Nephron progenitor cell (in vitro differentiated cells): ENCODE results near the gene LRRC17.

Source experiments
- DNase-seq: peaks from one replicate; pipeline ENCODE4 v3.0.0; 2021
- H3K27ac Mint-ChIP-seq: 2 replicates; pipeline ENCODE4 v1.8.0; 2021; ENCODE audit warnings: mild to moderate bottlenecking, moderate library complexity, mixed read lengths
- H3K27me3 Mint-ChIP-seq: 2 replicates; pipeline ENCODE4 v1.8.0; 2021; ENCODE audit warnings: mild to moderate bottlenecking, low read depth, mixed read lengths; ENCODE audit not compliant: poor library complexity
- H3K36me3 Mint-ChIP-seq: 2 replicates; pipeline ENCODE4 v1.8.0; 2021; ENCODE audit warnings: low read depth, mixed read lengths
- H3K4me1 Mint-ChIP-seq: 2 replicates; pipeline ENCODE4 v1.8.0; 2021; ENCODE audit warnings: mixed read lengths
- H3K4me3 Mint-ChIP-seq: 2 replicates; pipeline ENCODE4 v1.8.0; 2021; ENCODE audit warnings: mild to moderate bottlenecking, moderate library complexity, mixed read lengths
- H3K9me3 Mint-ChIP-seq: 2 replicates; pipeline ENCODE4 v1.8.0; 2021; ENCODE audit warnings: mild to moderate bottlenecking, moderate library complexity, mixed read lengths
- TF ChIP-seq, protein P1 (sequence below): fragments of 200-600 bp; sonication (generic); IDR thresholded peaks from 2 replicates; pipeline ENCODE4 v1.5.0; 2021; ENCODE audit warnings: antibody characterized with exemption

Gene LRRC17

DNA sequence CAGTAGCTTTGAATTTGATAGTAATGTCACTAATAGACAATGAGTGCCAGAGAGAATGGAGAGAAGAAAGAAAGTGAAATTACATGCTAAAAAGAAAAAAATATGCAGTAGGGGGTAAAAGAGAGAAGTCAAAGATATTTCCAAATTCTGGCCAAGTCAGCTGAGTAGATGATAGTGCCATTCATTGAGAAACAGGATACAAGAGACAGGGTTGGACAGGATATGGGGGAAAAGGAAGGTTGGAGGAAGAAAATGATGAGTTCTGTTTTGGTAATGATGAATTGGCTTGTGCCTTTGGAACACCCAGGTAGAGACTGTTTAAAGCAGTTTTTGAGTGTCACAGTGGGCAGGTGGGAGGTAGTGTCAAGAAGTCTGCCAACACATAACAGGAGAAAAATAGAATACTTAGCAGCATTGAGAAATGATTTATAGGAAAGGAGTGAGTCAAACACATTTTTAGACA is 78.3 kb downstream of the LRRC17 start:
- Mint-ChIP-seq H3K9me3 (peaks cover under 1% of the 10 kb centered on the region), H3K36me3 (no peaks in the 10 kb centered on the region), H3K4me1 (peaks cover 17% of the 10 kb centered on the region), H3K27me3 (no peaks in the 10 kb centered on the region), H3K4me3 (no peak overlapping the region), H3K27ac (no peak overlapping the region)
- TF ChIP-seq, protein P1, sequence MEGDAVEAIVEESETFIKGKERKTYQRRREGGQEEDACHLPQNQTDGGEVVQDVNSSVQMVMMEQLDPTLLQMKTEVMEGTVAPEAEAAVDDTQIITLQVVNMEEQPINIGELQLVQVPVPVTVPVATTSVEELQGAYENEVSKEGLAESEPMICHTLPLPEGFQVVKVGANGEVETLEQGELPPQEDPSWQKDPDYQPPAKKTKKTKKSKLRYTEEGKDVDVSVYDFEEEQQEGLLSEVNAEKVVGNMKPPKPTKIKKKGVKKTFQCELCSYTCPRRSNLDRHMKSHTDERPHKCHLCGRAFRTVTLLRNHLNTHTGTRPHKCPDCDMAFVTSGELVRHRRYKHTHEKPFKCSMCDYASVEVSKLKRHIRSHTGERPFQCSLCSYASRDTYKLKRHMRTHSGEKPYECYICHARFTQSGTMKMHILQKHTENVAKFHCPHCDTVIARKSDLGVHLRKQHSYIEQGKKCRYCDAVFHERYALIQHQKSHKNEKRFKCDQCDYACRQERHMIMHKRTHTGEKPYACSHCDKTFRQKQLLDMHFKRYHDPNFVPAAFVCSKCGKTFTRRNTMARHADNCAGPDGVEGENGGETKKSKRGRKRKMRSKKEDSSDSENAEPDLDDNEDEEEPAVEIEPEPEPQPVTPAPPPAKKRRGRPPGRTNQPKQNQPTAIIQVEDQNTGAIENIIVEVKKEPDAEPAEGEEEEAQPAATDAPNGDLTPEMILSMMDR, result no peak
- DNase-seq, result no peak

DNA sequence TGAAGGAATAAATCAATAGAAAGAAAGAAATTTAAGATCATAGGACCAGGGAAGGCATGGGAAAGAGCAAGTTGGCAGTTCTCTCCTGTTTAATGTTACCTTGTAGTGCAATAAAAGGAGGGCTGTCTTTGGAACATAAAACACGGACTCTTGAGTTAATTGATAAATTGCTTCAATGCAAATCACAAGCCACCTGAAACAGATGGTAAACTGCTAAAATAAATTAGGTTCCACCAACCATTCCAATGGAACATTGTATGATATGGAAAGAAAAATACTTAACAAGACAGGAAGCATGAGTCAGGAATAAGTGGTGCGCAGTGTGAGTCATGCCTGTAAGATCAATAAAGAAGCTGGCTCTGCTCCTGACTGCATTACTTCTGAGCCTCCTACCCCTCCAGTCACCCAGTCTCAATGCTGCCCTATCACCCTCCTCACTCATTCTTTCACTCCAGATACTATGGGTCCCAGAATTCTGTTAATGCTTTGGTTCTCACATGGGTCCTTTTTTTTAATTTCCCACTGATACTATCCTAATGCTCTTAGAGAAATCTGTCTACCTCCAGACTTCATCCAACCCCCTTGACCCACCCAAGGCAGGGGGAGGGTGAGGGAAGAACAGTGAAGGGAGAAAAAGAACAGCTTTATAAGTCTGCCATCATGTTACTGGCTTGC is 78.9 kb downstream of the LRRC17 start:
- peak overlapping the region; percentile 72 for H3K27ac Mint-ChIP-seq
- H3K9me3 Mint-ChIP-seq, result peaks cover 4% of the 10 kb centered on the region
- H3K4me3 Mint-ChIP-seq, result no peak overlapping the region
- DNase-seq, result no peak
- peaks cover 17% of the 10 kb centered on the region for H3K4me1 Mint-ChIP-seq
- TF ChIP-seq, protein P1, result no peak
- H3K27me3 Mint-ChIP-seq, result no peaks in the 10 kb centered on the region
- no peaks in the 10 kb centered on the region for H3K36me3 Mint-ChIP-seq

DNA sequence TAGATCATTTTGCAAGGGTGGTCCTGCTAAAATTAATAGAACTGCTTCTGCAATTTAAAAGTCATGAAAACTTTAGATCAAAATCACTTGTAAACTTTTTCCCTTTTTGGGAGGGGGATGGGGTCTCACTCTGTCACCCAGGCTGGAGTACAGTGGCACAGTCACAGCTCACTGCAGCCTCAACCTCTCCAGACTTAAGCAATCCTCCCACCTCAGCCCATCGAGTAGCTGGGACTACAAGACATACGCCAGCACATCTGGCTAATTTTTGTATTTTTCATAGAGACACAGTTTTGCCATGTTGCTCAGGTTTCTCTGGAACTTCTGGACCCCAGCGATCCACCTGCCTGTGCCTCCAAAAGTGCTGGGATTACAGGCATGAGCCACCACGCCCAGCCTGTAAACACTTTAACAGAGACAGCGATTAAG is 79.7 kb downstream of the LRRC17 start:
- Mint-ChIP-seq H3K4me3 (no peak overlapping the region), H3K27ac (no peak overlapping the region), H3K4me1 (peaks cover 17% of the 10 kb centered on the region), H3K27me3 (no peaks in the 10 kb centered on the region), H3K9me3 (peaks cover 4% of the 10 kb centered on the region), H3K36me3 (peaks cover 2% of the 10 kb centered on the region)
- TF ChIP-seq, protein P1, result no peak
- no peak for DNase-seq

DNA sequence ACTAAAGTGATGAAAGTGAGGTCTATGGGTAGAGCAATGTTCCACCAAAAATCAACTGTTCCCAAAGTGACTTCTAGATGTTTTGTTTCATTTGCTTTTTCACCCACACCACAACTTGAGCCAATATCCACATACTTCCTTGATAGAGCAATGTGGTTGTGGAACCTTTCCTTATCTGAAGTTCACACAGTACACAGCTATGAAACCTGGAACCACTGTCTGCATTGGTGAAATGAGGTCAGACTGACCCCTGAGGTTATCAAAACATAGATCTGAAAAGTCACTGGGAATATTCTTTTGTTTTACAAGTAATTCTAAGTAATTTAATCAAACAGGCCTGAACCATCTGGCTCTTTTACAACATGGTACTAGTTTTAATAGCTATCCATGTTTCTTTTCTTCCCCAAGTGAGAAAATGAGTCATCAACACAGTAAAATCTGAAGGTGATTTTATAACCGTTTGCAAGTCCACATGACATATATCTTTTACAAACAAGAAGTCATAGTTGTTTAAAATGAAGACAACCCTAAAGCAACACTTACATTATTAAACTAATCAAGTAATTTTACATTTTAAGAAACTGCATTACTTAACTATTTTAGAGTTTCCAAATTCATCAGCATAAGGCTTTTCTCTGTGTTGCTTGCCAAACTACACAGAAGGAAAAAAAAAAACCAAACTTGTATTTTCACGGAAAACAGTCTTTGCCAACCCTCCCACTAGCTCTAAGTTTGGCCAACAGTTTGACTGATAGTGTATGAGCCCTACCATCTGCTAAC is 80.3 kb downstream of the LRRC17 start:
- Mint-ChIP-seq H3K36me3 (peaks cover 4% of the 10 kb centered on the region), H3K9me3 (peaks cover 4% of the 10 kb centered on the region), H3K27ac (peak overlapping the region; percentile 33), H3K4me3 (no peak overlapping the region), H3K4me1 (peaks cover 17% of the 10 kb centered on the region), H3K27me3 (no peaks in the 10 kb centered on the region)
- no peak for DNase-seq
- TF ChIP-seq, protein P1, result no peak

DNA sequence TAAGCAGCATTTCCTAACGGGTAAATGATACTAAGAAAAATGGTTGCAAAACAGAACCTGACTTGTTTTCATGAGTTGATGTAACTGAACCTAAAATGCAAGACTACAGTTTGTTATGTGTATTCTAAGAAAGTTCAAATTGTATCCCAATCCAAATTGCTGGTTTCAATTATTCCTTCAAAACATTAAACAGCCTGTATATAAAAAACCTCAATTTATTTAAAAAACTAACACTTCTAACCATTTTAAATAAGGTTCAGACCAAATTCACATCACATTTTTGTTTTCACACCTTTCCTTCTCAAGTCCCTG is 80.9 kb downstream of the LRRC17 start:
- DNase-seq, result no peak
- Mint-ChIP-seq H3K9me3 (peaks cover 4% of the 10 kb centered on the region), H3K27ac (peak overlapping the region; percentile 33), H3K4me1 (peaks cover 17% of the 10 kb centered on the region), H3K4me3 (no peak overlapping the region), H3K36me3 (peaks cover 4% of the 10 kb centered on the region), H3K27me3 (no peaks in the 10 kb centered on the region)
- TF ChIP-seq, protein P1, result no peak
